A549 treated with AZD9567 at 1 μM for 4 hours (cell line): ENCODE data around the gene ADAMTSL3. TPM values are rescaled to one million over a fixed set of nuclear protein-coding genes. Genes with fewer than 3 reads are reported as not detected.

ENCODE experiments used
- total RNA-seq: library from RNA; stranded (reverse); fragments of 200-300 nt; extraction: Qiagen RNA extraction; gene quantifications from 5 replicates; pipeline ENCODE4 v1.2.3, GENCODE V29; 2022; ENCODE audit not compliant: insufficient read depth

ADAMTSL3 gene
- total RNA-seq = 0.24 to 0.54 TPM (median 0.37 TPM) in 5 replicates

GRCh38 chr15:83653639-83654378 lies at the start of gene ADAMTSL3:
Gene ADAMTSL3, plus strand, starts transcription at chr15:83654123. Its CDS starts 1,639 bp downstream, at chr15:83655762.

Other genes starting within 250 kb of the ADAMTSL3 start
- gene SH3GL3, start 206.8 kb upstream of the ADAMTSL3 start, total RNA-seq = 0.45 to 2.2 TPM (median 0.48 TPM) in 5 replicates